HEK293 (cell line): ENCODE results near the gene PDE10A.

ENCODE experiments used
- CTCF ChIA-PET: fragments of 350-600 bp; formaldehyde crosslinking; extraction: SDS; loops from one replicate; lab custom pipeline; 2021; ENCODE audit warnings: antibody characterized with exemption; lab: Yijun Ruan, JAX
- POLR2A ChIA-PET: fragments of 300-600 bp; formaldehyde crosslinking; extraction: SDS; loops from one replicate; lab custom pipeline; 2020; ENCODE audit warnings: antibody characterized with exemption, inconsistent platforms; lab: Yijun Ruan, JAX
- H3K27ac ChIP-seq: fragments of 200-500 bp; sonication (Bioruptor generic); 2 replicates; pipeline ENCODE4 v1.5.1; 2014; ENCODE audit warnings: low read depth, low read length, control low read depth, inconsistent platforms; ENCODE audit errors: extremely low read depth
- H3K36me3 ChIP-seq, 2 experiments: fragments of 200-500 bp in 1 of 2; sonication (Bioruptor generic) in 1 of 2; 1 replicate in 1 of 2; 2 replicates in 1 of 2; pipeline ENCODE4 v1.5.1; 2014 to 2017; ENCODE audit warnings: inconsistent platforms in 2 of 2, low read length in 2 of 2; ENCODE audit not compliant: control insufficient read depth in 2 of 2, insufficient read depth in 1 of 2
- H3K4me1 ChIP-seq: fragments of 200-500 bp; sonication (Bioruptor generic); 2 replicates; pipeline ENCODE4 v1.5.1; 2014; ENCODE audit warnings: mild to moderate bottlenecking, low read length, inconsistent platforms; ENCODE audit not compliant: control insufficient read depth, insufficient read depth
- H3K4me3 ChIP-seq: 2 replicates; pipeline ENCODE4 v1.5.1; 2011; ENCODE audit warnings: low read depth, mild to moderate bottlenecking, control low read depth, low read length, moderate library complexity
- H3K9me3 ChIP-seq: fragments of 200-500 bp; sonication (Bioruptor generic); 2 replicates; pipeline ENCODE4 v1.5.1; 2014; ENCODE audit warnings: low read depth, low read length, inconsistent platforms; ENCODE audit not compliant: control insufficient read depth, insufficient read depth
- KLF10 ChIP-seq: fragments of 450-650 bp; IDR thresholded peaks from 2 replicates; pipeline ENCODE4 v1.5.1; 2018; ENCODE audit warnings: missing biosample characterization, mild to moderate bottlenecking, missing genetic modification characterization
- KLF9 ChIP-seq: fragments of 450-650 bp; formaldehyde crosslinking; IDR thresholded peaks from 2 replicates; pipeline ENCODE4 v1.5.1; 2016; ENCODE audit warnings: missing biosample characterization, missing genetic modification characterization, low read depth
- SCRT1 ChIP-seq: fragments of 450-650 bp; formaldehyde crosslinking; IDR thresholded peaks from 2 replicates; pipeline ENCODE4 v1.5.1; 2016; ENCODE audit warnings: missing biosample characterization, missing genetic modification characterization, borderline replicate concordance
- SCRT2 ChIP-seq: fragments of 450-650 bp; formaldehyde crosslinking; IDR thresholded peaks from 2 replicates; pipeline ENCODE4 v1.5.1; 2016; ENCODE audit warnings: missing biosample characterization, missing genetic modification characterization
- SP3 ChIP-seq: fragments of 450-650 bp; formaldehyde crosslinking; IDR thresholded peaks from 2 replicates; pipeline ENCODE4 v1.5.1; 2016; ENCODE audit warnings: missing biosample characterization, missing genetic modification characterization
- SP7 ChIP-seq: fragments of 450-650 bp; formaldehyde crosslinking; IDR thresholded peaks from 2 replicates; pipeline ENCODE4 v1.5.1; 2016; ENCODE audit warnings: missing biosample characterization, missing genetic modification characterization
- TRIM28 ChIP-seq: IDR thresholded peaks from 2 replicates; pipeline ENCODE4 v1.6.1; 2011; ENCODE audit warnings: low read length, control low read depth, borderline replicate concordance
- ZBTB17 ChIP-seq: fragments of 450-650 bp; formaldehyde crosslinking; IDR thresholded peaks from 2 replicates; pipeline ENCODE4 v1.5.1; 2016; ENCODE audit warnings: missing biosample characterization, missing genetic modification characterization
- ZBTB20 ChIP-seq: fragments of 450-650 bp; formaldehyde crosslinking; IDR thresholded peaks from 2 replicates; pipeline ENCODE4 v1.5.1; 2016; ENCODE audit warnings: missing biosample characterization, missing genetic modification characterization
- ZIC2 ChIP-seq: fragments of 450-650 bp; formaldehyde crosslinking; IDR thresholded peaks from 2 replicates; pipeline ENCODE4 v1.5.1; 2016; ENCODE audit warnings: missing biosample characterization, missing genetic modification characterization
- ZNF24 ChIP-seq: fragments of 450-650 bp; formaldehyde crosslinking; IDR thresholded peaks from 2 replicates; pipeline ENCODE4 v1.5.1; 2016; ENCODE audit warnings: missing biosample characterization, missing genetic modification characterization
- ZSCAN30 ChIP-seq: fragments of 450-650 bp; IDR thresholded peaks from 2 replicates; pipeline ENCODE4 v1.5.1; 2018; ENCODE audit warnings: missing biosample characterization, mild to moderate bottlenecking, missing genetic modification characterization, moderate library complexity
- TF ChIP-seq, protein P1 (sequence below): fragments of 450-650 bp; formaldehyde crosslinking; IDR thresholded peaks from 2 replicates; pipeline ENCODE4 v1.5.1; 2017; ENCODE audit warnings: missing biosample characterization, missing genetic modification characterization
- TF ChIP-seq, protein P2 (sequence below): fragments of 450-650 bp; formaldehyde crosslinking; IDR thresholded peaks from 2 replicates; pipeline ENCODE4 v1.5.1; 2016; ENCODE audit warnings: missing biosample characterization, missing genetic modification characterization, low read depth
- TF ChIP-seq, protein P3 (sequence below): fragments of 450-650 bp; formaldehyde crosslinking; IDR thresholded peaks from 2 replicates; pipeline ENCODE4 v1.5.1; 2016; ENCODE audit warnings: missing biosample characterization, missing genetic modification characterization
- TF ChIP-seq, protein P4 (sequence below): fragments of 450-650 bp; formaldehyde crosslinking; IDR thresholded peaks from 2 replicates; pipeline ENCODE4 v1.5.1; 2016; ENCODE audit warnings: missing biosample characterization, missing genetic modification characterization
- TF ChIP-seq, protein P5 (sequence below): fragments of 450-650 bp; formaldehyde crosslinking; IDR thresholded peaks from 2 replicates; pipeline ENCODE4; 2016; ENCODE audit warnings: missing biosample characterization, missing genetic modification characterization
- TF ChIP-seq, protein P6 (sequence below): fragments of 450-650 bp; IDR thresholded peaks from 2 replicates; pipeline ENCODE4 v1.5.1; 2018; ENCODE audit warnings: missing biosample characterization, missing genetic modification characterization

The PDE10A gene

DNA sequence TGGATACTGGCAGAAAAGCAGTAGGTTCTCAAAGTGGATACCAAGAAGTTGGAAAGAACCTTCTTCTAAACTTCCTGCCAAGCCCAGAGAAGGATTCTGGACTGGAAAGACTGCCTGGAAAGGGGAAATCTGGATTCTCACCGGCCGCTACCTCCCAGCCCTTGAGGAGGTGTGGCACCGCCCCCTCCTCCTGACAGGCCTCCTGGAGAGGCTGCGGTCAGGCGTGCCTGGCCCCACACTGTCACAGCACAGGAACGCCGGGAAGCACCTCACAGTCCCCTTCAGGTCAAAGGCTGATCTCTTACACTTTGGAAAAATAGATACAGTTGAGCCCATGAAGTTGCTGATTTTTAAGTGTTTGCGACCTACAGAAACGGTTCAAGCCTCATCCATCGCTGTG is 16.3 kb upstream of the PDE10A start (continued):
- peak; percentile 42 for TF ChIP-seq SP7 (tag by site-specific recombination)
- 0 out of 2 replicates have a peak, but pooled peaks have one; percentile 50 for TF ChIP-seq ZSCAN30 (tag by site-specific recombination)
- TF ChIP-seq, protein P1, sequence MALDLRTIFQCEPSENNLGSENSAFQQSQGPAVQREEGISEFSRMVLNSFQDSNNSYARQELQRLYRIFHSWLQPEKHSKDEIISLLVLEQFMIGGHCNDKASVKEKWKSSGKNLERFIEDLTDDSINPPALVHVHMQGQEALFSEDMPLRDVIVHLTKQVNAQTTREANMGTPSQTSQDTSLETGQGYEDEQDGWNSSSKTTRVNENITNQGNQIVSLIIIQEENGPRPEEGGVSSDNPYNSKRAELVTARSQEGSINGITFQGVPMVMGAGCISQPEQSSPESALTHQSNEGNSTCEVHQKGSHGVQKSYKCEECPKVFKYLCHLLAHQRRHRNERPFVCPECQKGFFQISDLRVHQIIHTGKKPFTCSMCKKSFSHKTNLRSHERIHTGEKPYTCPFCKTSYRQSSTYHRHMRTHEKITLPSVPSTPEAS (tag by site-specific recombination): no peak
- peak; percentile 82 for TF ChIP-seq ZBTB20 (tag by site-specific recombination)
- TF ChIP-seq, protein P2, sequence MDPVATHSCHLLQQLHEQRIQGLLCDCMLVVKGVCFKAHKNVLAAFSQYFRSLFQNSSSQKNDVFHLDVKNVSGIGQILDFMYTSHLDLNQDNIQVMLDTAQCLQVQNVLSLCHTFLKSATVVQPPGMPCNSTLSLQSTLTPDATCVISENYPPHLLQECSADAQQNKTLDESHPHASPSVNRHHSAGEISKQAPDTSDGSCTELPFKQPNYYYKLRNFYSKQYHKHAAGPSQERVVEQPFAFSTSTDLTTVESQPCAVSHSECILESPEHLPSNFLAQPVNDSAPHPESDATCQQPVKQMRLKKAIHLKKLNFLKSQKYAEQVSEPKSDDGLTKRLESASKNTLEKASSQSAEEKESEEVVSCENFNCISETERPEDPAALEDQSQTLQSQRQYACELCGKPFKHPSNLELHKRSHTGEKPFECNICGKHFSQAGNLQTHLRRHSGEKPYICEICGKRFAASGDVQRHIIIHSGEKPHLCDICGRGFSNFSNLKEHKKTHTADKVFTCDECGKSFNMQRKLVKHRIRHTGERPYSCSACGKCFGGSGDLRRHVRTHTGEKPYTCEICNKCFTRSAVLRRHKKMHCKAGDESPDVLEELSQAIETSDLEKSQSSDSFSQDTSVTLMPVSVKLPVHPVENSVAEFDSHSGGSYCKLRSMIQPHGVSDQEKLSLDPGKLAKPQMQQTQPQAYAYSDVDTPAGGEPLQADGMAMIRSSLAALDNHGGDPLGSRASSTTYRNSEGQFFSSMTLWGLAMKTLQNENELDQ: no peak
- peak; percentile 56 for TF ChIP-seq SP3 (tag by site-specific recombination)
- TF ChIP-seq, protein P3, sequence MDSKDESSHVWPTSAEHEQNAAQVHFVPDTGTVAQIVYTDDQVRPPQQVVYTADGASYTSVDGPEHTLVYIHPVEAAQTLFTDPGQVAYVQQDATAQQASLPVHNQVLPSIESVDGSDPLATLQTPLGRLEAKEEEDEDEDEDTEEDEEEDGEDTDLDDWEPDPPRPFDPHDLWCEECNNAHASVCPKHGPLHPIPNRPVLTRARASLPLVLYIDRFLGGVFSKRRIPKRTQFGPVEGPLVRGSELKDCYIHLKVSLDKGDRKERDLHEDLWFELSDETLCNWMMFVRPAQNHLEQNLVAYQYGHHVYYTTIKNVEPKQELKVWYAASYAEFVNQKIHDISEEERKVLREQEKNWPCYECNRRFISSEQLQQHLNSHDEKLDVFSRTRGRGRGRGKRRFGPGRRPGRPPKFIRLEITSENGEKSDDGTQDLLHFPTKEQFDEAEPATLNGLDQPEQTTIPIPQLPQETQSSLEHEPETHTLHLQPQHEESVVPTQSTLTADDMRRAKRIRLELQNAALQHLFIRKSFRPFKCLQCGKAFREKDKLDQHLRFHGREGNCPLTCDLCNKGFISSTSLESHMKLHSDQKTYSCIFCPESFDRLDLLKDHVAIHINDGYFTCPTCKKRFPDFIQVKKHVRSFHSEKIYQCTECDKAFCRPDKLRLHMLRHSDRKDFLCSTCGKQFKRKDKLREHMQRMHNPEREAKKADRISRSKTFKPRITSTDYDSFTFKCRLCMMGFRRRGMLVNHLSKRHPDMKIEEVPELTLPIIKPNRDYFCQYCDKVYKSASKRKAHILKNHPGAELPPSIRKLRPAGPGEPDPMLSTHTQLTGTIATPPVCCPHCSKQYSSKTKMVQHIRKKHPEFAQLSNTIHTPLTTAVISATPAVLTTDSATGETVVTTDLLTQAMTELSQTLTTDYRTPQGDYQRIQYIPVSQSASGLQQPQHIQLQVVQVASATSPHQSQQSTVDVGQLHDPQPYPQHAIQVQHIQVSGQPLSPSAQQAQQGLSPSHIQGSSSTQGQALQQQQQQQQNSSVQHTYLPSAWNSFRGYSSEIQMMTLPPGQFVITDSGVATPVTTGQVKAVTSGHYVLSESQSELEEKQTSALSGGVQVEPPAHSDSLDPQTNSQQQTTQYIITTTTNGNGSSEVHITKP (tag by site-specific recombination): no peak
- TF ChIP-seq, protein P4, sequence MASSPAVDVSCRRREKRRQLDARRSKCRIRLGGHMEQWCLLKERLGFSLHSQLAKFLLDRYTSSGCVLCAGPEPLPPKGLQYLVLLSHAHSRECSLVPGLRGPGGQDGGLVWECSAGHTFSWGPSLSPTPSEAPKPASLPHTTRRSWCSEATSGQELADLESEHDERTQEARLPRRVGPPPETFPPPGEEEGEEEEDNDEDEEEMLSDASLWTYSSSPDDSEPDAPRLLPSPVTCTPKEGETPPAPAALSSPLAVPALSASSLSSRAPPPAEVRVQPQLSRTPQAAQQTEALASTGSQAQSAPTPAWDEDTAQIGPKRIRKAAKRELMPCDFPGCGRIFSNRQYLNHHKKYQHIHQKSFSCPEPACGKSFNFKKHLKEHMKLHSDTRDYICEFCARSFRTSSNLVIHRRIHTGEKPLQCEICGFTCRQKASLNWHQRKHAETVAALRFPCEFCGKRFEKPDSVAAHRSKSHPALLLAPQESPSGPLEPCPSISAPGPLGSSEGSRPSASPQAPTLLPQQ (tag by site-specific recombination): peak; percentile 92
- TF ChIP-seq ZIC2: peak; percentile 85
- peak; percentile 71 for TF ChIP-seq ZBTB17 (tag by site-specific recombination)
- peak; percentile 83 for TF ChIP-seq KLF9 (tag by site-specific recombination)
- peak; percentile 83 for TF ChIP-seq KLF10 (tag by site-specific recombination)
- TF ChIP-seq, protein P5, sequence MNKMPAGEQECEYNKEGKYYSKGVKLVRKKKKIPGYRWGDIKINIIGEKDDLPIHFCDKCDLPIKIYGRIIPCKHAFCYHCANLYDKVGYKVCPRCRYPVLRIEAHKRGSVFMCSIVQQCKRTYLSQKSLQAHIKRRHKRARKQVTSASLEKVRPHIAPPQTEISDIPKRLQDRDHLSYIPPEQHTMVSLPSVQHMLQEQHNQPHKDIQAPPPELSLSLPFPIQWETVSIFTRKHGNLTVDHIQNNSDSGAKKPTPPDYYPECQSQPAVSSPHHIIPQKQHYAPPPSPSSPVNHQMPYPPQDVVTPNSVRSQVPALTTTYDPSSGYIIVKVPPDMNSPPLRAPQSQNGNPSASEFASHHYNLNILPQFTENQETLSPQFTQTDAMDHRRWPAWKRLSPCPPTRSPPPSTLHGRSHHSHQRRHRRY: no peak
- TF ChIP-seq TRIM28: peak; percentile 78

DNA sequence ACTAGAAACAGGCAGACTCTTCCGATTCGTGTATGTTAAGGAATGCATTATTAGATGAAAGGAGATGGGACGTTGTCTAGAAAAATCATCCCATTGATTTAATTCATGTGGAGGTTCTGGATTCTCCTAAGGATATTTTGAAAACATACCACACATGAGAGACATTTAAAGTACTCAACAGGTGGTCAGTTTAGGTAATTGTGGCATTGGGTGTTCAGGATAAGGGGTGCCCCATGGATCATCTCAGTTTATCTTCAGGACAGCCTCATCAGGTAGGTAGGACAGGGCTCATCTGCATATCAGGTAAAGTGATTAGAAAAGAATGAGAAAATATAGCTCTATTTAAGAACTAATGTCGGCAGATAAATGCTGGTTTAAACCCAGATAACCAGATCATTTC is 15.9 kb upstream of the PDE10A start:
- CTCF ChIA-PET: no interaction called here

More for the DNA sequence above, 15.9 kb upstream of the PDE10A start:
- H3K36me3 ChIP-seq: no peaks in the 10 kb centered on the region
- no peak overlapping the region; the same call in 1 of the 2 replicates for H3K27ac ChIP-seq
- POLR2A ChIA-PET: no interaction called here
- H3K4me1 ChIP-seq: peaks cover 30% of the 10 kb centered on the region
- no peak overlapping the region for H3K4me3 ChIP-seq
- TF ChIP-seq SCRT1 (tag by site-specific recombination) (peak; percentile 95), ZNF24 (tag by site-specific recombination) (no peak), SCRT2 (peak; percentile 98)
- TF ChIP-seq, protein P6, sequence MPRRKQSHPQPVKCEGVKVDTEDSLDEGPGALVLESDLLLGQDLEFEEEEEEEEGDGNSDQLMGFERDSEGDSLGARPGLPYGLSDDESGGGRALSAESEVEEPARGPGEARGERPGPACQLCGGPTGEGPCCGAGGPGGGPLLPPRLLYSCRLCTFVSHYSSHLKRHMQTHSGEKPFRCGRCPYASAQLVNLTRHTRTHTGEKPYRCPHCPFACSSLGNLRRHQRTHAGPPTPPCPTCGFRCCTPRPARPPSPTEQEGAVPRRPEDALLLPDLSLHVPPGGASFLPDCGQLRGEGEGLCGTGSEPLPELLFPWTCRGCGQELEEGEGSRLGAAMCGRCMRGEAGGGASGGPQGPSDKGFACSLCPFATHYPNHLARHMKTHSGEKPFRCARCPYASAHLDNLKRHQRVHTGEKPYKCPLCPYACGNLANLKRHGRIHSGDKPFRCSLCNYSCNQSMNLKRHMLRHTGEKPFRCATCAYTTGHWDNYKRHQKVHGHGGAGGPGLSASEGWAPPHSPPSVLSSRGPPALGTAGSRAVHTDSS (tag by site-specific recombination): 0 out of 2 replicates have a peak, but pooled peaks have one; percentile 11
- no peaks in the 10 kb centered on the region for H3K9me3 ChIP-seq
